CD4-positive, alpha-beta T cell treated with Interleukin-4 for 4 hours (primary cell): Measurements from ENCODE around the gene LRP4.

Experiments used
- DNase-seq: peaks from one replicate; pipeline ENCODE4 v3.0.0-alpha.2; 2020

LRP4 gene

DNA sequence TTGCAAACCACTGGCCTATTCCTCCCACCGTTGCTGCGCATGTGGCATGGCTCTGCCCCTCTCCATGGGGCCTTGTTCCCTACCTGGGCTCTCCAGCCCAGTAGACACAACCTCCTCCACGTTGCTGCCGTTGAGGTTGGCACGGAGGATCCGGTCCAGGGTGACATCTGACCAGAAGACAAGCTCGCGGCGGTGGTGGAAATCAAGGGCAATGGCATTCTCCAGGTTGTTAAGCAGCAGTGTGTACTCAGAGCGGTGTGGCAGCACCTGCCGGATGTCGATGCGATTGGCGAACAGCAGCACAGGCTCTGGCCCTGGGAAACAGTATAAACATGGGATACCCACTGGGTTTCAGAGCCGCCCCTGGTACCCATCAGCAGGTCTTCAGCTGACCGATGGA lies 23.8 kb downstream of the LRP4 start:
- no peak for DNase-seq

DNA sequence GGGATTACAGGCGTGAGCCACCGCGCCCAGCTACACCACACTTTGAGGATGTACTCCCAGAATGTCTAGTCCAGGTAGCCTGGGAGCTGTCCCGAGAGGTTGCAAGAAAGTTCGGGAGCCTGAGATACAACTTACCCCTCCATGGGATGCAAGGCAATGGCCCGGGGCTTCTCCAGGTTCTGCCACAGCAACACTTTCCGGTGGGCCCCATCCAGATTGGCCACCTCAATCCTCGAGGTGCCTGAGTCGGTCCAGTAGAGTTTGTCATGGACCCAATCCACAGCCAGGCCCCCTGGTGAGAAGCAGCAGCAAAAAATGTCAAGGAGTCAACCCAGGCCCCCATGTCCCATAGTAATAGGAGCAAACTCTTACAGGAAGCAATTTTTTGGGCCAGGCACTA lies 25.5 kb downstream of the LRP4 start:
- DNase-seq = no peak

DNA sequence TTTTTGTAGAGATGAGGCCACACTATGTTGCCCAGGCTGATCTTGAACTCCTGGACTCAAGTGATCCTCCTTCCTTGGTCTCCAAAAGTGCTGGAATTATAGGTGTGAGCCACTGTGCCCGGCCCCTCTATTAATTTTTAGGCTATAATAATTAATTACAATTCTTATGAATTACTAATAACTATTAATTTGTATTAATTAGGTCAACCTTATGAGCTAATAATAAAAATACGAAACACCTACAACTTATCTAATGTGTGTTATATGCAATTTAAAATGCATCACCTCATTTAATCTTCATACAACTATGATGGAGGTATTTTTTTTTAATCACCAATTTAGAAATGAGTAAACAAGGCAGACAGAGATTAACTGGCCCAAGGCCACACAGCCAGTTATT lies 26.2 kb downstream of the LRP4 start:
- DNase-seq = no peak

DNA sequence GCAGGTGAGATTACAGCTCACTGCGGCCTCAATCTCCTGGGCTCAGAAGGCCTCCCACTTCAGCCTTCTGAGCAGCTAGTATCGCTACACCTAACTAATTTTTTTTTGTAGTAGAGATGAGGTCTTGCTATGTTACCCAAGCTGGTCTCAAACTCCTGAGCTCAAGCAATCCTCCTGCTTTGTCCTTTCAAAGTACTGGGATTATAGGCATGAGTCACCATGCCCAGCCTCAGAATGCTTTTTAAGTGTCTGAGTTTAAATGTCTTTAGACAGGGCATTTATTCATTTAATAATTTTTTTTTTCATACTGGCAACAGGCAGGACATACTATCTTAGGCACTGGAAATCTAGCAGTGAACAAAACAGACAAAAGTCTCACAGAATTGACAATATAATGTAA lies 27.7 kb downstream of the LRP4 start:
- DNase-seq = no peak

DNA sequence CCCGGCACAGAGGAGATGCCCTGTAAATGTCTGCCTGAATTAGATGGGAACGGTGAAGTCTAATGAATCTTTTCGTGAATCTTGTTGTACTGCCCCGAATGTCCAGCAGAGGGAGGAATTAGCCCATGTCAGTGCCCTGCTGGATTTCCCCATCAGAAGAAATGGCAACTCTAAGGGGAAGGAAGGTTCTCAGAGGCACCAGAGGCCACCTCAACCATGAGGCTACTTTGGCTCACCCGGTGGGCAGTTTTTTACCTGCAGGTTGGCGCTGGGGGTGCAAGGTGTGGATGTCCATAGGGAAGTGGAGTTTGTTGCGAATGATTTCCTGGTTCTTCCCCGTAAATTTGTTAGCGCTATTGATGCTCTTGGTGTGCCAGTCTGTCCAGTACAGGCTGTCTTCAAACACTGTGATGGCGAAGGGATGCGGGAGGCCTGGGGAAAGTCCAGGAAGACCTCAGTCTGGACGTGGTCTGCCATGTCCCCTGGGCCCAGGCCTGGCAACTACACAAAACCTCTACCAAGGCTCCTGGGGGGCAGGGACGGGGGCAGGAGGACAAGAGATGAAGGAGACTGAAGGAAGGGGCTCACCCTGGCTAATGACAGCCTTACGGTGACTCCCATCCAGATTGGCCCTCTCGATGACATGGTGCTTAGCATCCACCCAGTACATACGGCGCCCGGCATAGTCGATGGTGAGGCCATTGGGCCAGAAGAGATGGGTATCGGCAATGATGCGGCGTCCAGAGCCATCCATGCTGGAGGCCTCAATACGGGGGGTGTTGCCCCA lies 28.5 kb downstream of the LRP4 start:
- peak; percentile 73 for DNase-seq

DNA sequence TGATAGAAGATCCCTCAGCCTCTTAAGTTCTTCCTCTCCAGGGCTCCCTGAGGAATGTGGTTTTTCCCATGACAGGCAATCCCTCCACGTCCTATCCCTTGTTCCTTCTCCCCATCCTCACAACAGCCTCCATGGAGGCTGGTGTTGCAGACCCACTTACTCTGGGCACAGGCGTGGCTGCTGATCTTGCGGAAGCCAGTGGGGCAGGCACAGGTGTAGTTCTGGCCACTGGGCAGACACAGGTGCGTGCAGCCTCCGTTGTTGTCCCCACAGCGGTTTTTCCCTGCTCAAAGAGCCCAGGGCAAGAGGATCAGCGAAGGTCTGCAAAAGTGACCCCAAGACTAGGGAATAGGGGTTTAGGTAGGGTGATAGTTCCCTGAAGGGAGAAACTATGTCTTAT lies 29.1 kb downstream of the LRP4 start:
- no peak for DNase-seq

DNA sequence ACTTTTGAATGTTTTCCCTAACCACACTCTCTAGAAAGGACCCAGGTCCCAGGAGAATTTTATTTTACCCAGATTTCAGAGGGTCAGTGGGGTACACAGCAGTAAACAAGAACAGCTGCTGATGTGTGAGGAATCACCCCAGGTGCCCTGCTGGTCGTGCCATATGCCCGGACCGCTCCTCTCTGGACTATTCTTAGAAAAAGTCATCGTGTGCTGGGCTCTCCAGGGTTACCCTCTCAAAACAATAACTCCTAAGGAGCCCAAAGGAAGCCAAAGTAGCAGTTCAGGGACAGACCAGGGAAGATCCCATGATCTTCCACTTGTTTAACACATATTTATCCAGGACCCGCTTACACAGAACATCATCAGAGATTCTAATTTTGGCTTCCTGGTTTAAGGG lies 29.7 kb downstream of the LRP4 start:
- DNase-seq = no peak

DNA sequence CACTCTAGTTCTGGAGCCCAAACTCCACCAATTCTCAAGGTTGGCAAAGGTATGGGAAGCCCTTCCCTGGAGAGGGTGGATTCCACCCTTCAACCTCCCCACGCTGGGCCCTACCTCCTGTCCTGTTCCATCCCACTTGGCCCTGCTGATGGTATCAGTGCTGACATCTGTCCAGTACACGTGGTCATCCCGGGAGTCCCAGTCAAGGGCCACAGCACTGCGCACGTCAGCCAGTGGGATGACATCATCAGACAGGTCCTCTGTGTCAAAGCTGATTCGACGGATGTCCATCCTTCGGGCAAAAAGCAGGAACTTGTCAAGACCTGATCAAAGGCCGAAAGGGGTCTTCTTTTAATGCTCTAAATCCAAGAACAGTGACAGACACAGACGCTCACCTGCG lies 32.1 kb downstream of the LRP4 start:
- DNase-seq = no peak

DNA sequence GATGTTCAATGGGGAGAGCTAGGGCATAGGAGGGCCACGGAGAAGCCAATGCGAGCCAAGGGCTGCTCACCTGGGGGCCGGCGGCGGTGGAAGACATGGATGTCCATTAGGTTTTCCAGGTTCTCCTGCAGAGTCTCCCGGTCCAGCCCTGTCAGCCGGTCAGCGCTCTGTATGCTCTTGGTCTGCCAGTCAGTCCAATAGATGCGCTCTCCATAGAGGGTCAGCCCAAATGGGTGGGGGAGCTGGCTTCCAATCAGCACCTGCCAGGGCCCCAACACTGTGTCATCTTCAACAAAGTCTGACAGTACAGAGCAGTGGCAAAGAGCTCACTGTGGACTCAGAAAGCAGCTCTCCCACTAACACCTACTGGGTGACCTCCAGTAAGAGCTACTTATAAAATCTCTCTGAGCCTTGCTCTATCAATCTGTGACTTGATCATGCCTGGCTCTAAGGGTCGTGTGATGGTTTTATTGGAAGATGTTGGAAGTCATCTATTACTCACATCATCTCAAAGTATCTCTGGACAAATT lies 39.2 kb downstream of the LRP4 start:
- DNase-seq = no peak

DNA sequence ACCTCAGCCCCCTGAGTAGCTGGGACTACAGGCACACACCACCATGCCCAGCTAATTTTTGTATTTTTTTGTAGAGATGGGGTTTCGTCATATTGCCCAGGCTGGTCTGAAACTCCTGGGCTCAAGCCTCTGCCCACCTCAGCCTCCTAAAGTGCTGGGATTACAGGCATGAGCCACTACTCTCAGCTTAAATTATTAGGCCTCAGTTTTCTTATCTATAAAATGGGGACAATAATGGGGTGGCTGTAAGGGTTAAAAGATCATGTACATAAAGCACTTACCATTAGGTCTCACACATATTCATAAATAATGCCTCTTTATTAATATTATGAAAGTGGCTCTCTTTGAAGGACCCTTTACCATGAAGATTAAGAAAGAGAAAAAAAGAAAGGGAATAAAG lies 40.8 kb downstream of the LRP4 start:
- DNase-seq = no peak

DNA sequence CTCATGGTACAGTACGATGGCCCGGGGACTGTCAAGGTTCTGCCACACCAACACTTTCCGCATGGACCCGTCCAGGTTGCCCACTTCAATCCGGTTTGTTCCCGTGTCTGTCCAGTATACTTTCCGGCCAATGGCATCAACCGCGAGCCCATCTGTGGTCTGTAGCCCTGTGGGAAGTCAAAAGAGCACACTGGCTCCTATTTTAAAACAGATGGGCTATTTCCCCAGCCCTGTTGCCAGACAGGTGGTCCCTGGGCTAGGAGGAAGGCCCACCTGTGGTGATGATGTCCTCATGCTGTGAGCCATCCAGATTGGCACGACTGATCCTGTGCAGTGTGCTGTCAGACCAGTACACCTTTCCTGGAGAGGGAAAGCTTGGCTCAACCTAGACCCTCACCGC lies 41.9 kb downstream of the LRP4 start:
- DNase-seq = no peak

DNA sequence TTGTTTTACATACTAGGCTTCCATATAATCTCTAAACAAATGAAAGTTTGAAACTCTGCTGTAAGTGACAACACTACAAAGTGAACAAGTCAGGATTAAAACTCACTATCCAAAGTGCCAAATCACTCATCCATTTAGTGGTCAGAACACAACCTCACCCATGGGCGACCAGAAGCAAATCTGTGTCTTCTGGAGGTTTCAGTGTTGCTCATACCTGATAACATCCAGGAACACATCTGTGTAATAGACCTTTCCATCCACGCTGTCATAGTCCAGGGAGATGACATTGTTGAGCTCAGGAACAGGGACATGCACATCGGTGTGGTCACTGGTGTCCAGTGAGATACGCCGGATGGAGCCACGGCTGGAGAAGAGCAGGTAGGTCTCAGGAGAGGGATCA lies 43.8 kb downstream of the LRP4 start:
- no peak for DNase-seq

DNA sequence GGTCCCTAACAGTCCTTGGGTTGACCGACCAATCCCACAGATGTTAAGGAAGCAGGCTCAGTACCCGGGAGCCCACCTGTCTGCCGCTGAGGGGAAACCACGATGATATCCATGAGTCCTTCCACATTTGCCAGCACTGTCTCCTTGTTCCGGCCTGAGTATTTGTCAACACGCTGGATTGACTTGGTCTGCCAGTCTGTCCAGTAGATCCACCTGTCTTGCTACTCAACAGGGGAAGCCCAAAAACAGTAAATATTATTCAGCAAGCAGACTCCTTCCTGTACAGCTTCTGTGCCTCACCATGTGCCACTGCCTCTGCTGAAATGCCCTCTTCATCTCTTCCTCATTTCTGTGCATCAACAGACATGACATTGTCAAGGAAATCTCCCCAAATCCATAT lies 49.4 kb downstream of the LRP4 start:
- DNase-seq = no peak

DNA sequence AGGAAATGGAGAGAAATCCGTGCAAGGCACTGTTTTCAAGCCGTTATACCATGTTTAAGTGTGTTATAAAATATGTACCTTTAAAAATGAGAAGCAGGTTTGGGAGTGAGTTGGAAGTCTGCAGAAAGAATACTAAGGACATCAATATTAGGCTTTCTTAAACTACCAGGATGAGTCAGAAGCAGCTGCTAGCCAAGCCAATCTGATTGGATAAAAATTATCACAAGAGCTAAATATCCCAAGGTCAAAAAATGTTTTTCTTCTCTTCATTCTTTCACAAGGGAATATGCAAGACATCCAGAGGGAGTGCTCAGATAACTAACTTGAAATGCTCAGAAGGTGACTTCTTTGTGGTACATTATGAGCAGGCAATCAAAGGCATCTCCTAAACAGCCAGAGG lies 53.0 kb downstream of the LRP4 start:
- no peak for DNase-seq

DNA sequence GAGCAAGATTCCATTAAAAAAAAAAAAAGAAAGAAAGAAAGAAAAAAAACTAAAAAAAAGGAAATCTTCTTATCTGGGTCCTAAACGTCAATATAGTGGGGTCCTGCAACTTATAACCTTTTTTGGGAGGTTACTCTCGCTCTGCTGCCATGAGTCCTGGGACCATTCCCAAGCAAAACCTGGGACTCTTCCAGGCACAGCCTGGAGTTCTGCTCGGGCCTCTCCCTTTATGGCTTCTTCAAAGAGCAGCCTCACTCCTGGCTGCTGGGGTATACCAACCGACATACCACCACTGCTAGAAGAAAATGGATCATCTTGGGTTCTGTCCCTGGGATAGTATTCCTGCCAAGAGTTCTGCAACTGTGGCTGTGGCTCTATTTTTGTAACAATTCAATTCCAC lies 58.1 kb downstream of the LRP4 start:
- no peak for DNase-seq

DNA sequence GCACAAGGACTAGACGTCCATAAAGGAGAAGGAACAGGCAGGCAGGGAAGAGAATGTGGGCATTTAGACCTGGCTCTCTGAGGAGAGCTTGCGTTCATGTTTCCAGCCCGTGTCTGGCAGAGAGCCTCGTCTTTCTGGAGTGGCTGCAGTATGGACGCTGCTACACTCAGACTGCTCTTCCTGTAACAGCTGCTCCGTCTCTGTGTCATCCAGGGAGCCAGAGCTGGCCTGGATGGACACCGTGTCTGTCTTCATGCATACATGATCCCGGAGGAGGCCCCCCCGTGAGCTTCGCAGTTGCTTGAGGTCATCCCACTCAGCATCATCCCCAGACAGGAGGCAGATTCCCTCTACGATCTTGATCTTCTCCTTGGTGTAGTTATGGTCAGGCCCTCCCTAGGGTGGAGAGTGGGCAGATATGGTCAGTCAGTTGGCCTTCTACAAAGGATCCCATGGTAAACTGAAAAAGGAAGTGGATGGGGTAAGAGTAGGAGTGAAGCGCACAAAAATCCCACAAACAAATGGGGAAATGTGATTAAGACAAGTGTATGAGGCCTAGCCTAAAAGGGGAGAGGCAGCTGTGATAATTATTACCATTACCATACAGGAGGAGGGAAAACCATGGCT lies 59.3 kb downstream of the LRP4 start:
- no peak for DNase-seq

DNA sequence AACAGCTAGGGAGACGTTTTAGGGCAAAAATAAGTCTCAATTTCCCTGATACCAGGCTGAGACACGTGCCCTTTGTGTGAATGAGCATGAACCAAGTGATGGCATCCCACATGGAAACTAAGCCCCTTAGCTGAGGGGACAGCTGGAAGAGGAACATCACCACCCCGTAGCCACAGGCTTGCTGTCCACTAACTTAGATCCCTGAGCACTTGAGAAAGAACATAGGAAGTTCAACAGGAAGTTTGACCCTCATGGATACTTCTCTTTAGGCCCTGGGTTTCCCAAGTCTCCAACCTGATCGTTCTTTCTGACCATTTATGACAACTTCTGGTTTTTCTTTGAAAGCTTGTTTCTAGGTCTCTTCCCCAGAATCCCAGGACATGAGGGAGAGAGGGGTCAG lies 60.7 kb downstream of the LRP4 start:
- no peak for DNase-seq

DNA sequence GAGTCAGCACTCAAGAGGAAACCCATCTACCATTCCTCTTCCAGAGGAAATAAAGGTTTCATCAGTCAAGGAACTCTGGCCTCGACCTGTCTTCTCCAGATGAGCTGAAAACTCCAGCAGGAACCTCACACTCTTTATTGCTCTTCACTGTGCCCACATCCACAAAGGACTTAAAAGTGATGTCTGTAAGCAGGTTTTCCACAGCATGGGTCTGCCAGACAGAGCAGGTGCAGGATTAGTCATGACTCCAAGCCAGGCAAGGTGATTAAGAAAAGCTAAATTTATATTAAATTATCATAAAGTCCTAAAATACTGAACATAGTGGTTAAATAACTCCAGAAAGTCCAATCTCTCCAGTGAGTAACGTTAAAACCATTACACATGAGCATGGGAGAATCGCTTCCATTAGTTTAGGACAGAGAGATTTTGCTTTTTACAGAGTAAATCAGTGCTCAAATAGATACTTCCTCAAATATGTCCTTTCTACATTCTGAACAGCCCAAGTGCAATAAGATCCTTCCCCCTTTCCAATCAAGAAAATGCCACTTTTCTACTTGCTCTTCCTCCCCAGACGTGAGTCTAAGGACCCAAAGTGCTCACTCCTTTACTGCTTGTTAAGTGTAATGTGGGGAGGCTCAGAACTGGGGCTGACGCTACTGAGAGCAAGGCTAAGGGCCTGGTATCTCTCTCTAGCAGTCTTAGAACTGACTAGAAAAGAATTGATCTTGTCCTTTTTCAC lies 61.6 kb downstream of the LRP4 start:
- no peak for DNase-seq

DNA sequence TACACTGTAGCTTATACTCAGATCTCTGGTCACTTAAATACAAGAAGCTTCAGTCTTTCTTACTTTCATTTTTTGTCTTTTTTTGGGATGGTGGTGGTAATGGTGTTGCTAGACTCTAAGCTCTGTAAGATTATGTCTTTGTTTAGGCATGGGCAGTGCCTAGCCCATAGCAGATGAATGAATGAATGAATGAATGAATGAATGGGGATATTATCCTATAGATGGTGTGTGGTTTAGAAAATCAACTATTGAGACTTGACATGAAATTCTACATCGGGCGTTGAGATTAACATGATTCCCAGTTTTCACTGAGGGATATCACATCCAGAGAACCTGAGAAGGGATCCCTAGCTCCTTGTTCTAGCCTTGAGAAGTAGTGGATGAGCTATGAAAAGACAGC lies 62.5 kb downstream of the LRP4 start:
- DNase-seq = no peak

DNA sequence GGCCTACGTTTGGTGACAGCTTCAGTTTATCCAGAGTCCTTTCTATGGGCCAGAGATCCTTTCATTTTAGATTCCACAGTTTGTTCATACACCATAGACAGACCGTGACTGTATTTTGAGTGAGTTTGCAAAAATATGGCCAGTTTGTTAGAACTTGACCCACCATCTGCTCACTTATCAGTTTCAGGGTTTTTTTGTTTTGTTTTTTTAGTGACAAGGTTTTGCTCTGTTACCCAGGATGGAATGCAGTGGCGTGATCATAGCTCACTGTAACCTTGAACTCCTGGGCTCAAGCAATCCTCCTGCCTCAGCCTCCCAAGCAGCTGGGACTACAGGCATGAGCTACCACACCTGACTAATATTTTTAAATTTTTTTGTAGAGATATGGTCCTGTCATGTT lies 63.2 kb downstream of the LRP4 start:
- no peak for DNase-seq

DNA sequence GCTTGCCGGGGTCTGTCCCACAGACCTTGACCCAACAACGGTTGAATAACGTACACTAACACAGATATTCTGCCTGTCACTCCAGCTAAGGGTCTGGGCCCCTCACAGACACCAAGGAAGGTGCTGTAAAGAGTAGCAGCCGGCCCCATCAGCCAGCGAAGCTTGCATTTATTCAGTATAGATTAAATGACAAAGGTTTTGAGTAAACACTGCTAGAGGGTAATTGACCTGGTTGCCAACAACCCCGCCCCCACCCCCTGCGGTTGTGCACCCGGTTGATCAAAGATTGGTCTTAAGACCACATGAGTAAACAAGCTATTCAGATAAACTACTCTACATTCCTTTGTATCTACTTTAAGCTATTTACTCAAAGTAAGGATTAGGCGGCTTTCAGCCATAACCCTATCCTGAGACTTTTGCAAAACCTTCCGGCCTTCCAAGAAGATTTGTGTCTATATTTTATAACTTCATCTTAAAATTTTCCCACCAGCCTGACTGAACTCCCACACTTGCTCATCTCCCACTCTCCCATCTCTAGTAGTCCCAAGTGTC lies 67.4 kb downstream of the LRP4 start:
- DNase-seq = no peak

DNA sequence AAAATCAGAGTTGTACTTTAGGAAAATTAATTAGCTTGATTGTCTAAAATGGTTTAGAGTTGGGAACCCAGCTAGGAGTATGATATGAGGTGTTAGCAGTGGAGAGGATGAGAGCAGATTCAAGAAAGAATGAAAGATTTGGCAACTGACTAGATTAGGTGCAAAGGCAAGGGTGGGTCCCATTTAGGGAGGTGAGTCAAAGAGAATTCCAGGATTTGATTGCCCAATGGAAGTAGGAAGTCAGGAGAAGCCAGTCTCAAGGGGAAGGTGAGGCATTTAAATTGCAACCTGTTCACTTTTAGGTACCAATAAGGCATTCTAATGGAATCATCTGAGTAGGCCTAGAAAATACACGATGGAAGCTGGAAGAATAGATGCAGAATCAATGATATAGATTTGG lies 68.7 kb downstream of the LRP4 start:
- no peak for DNase-seq

DNA sequence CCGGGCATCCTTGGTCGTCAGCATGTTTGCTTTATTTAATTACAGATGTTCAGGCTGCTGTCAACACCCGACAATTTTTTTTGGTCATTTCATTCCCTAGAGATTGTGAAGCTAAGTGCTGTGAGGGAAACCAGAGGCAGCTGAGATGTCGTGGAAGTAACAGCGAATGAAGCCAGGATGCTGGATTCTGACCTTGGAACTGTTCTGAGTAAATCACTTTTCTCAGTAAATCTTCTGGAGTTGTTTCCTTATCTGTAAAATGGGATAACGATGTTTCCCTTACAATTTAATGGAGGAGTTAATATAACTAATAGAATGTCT lies 71.9 kb downstream of the LRP4 start:
- DNase-seq = no peak
